ENCODE data around the gene PRDX1. TPM values are rescaled to one million over a fixed set of nuclear protein-coding genes. Genes with fewer than 3 reads are reported as not detected.

The PRDX1 gene
- total RNA-seq, 1 experiment from 2014 or later = 967 TPM

DNA sequence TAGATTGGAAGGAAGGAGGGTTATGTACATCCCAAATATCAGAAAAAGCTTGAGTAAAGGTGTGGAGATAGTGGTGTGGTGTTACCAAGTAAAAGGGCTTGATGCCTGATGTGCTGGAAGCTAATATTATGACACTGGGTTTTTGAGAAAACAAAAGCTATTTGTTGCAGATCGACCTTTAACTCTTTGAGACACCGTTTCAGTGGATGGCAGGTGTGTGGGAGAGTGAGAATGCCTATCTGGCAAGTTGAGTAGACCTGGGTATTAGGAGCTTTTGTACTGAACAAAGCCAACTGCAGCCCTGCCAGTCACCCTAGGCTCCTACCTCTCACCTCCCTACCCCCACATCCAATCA, 20.2 kb downstream of the PRDX1 start:
- DNase-seq = no peak
- Histone ChIP-seq H2AFZ (ENCODE audit: low read length) (no peak overlapping the region), H3K9me2 (replicated peaks; ENCODE audit: low read length) (no peaks in the 10 kb centered on the region), H3K4me1 (ENCODE audit: insufficient read depth, low read length) (peaks cover 16% of the 10 kb centered on the region), H3K27me3 (ENCODE audit: low read length) (no peaks in the 10 kb centered on the region), H4K20me1 (ENCODE audit: low read length) (no peaks in the 10 kb centered on the region), H3F3A (ENCODE audit: low read length, unreplicated experiment) (no peaks in the 10 kb centered on the region), H3K79me2 (ENCODE audit: low read length) (peaks cover 10% of the 10 kb centered on the region), H3K9ac (ENCODE audit: low read length) (no peak overlapping the region), H3K9me3 (ENCODE audit: low read length) (no peaks in the 10 kb centered on the region), H3K4me2 (ENCODE audit: low read length) (0 out of 2 replicates have a peak overlapping the region, but pooled peaks have one; percentile 99), H3K4me3 (ENCODE audit: low read length) (no peak overlapping the region), H3K36me3 (ENCODE audit: low read depth, low read length) (no peaks in the 10 kb centered on the region), H3K27ac (ENCODE audit: low read length) (no peak overlapping the region)
- no peak for ATAC-seq
- no TSS peak for BruUV-seq (replicated peaks)
- TF ChIP-seq EZH2 (IDR thresholded peaks at IDR 0.05; ENCODE audit: low read length, unreplicated experiment) (no peak), EZH2phosphoT487 (IDR thresholded peaks at IDR 0.05; ENCODE audit: borderline replicate concordance, low read length) (no peak)
- TF ChIP-seq, protein P1, sequence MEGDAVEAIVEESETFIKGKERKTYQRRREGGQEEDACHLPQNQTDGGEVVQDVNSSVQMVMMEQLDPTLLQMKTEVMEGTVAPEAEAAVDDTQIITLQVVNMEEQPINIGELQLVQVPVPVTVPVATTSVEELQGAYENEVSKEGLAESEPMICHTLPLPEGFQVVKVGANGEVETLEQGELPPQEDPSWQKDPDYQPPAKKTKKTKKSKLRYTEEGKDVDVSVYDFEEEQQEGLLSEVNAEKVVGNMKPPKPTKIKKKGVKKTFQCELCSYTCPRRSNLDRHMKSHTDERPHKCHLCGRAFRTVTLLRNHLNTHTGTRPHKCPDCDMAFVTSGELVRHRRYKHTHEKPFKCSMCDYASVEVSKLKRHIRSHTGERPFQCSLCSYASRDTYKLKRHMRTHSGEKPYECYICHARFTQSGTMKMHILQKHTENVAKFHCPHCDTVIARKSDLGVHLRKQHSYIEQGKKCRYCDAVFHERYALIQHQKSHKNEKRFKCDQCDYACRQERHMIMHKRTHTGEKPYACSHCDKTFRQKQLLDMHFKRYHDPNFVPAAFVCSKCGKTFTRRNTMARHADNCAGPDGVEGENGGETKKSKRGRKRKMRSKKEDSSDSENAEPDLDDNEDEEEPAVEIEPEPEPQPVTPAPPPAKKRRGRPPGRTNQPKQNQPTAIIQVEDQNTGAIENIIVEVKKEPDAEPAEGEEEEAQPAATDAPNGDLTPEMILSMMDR (conservative IDR thresholded peaks at IDR 0.05; ENCODE audit: low read depth, low read length) = no peak
- CTCF ChIA-PET = no interaction called here
- POLR2A ChIA-PET (ENCODE audit: unreplicated experiment) = interaction anchor here (0.6 kb wide), 1 partner anchor 121 kb away, joined by 4 read pairs; no protein-coding TSS in a partner anchor
- intact Hi-C loops (cut with micrococcal nuclease) = no loop called here

DNA sequence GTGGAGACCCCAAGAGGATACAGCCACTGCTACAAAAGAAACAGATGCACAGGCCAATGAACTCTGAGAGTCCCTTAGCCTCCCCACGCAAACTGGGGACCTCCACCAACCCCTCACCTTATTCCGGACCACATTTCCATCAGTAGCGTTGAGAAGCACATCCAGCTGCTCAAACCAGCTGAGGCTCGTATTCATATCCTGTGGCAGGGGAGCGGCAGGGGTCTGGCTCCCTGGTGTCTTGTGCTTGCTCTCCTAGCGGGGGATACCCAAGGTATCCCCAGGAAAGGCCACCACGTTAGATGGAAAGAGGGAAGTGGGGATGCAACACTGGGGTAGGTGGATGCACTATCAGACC, 22.3 kb downstream of the PRDX1 start:
- no peaks in the 10 kb centered on the region for H4K20me1 ChIP-seq (ENCODE audit: low read length)
- intact Hi-C loops (cut with micrococcal nuclease) = no loop called here
- H3K27ac ChIP-seq (ENCODE audit: low read length) = no peak overlapping the region
- peaks cover 10% of the 10 kb centered on the region for H3K79me2 ChIP-seq (ENCODE audit: low read length)
- ChIA-PET CTCF (no interaction called here), POLR2A (ENCODE audit: unreplicated experiment) (interaction anchor here (0.6 kb wide), 1 partner anchor 160 kb away, joined by 3 read pairs; the partner anchor contains the start of gene TOE1)
- no peaks in the 10 kb centered on the region for H3K9me2 ChIP-seq (replicated peaks; ENCODE audit: low read length)
- H3K36me3 ChIP-seq (ENCODE audit: low read depth, low read length) = no peaks in the 10 kb centered on the region
- no peaks in the 10 kb centered on the region for H3K27me3 ChIP-seq (ENCODE audit: low read length)
- H3K9me3 ChIP-seq (ENCODE audit: low read length) = no peaks in the 10 kb centered on the region
- H3K4me2 ChIP-seq (ENCODE audit: low read length) = peak overlapping the region; percentile 99
- TF ChIP-seq EZH2 (IDR thresholded peaks at IDR 0.05; ENCODE audit: low read length, unreplicated experiment) = no peak
- TF ChIP-seq, protein P1 (conservative IDR thresholded peaks at IDR 0.05; ENCODE audit: low read depth, low read length) = no peak
- TF ChIP-seq EZH2phosphoT487 (IDR thresholded peaks at IDR 0.05; ENCODE audit: borderline replicate concordance, low read length) = no peak
- TSS peak; percentile 73 for BruUV-seq (replicated peaks)
- DNase-seq = no peak
- peaks cover 16% of the 10 kb centered on the region for H3K4me1 ChIP-seq (ENCODE audit: insufficient read depth, low read length)
- H3K9ac ChIP-seq (ENCODE audit: low read length) = peak overlapping the region; percentile 64
- ATAC-seq = no peak
- H3K4me3 ChIP-seq (ENCODE audit: low read length) = peak overlapping the region; percentile 80
- H2AFZ ChIP-seq (ENCODE audit: low read length) = peak overlapping the region; percentile 87
- no peaks in the 10 kb centered on the region for H3F3A ChIP-seq (ENCODE audit: low read length, unreplicated experiment)

DNA sequence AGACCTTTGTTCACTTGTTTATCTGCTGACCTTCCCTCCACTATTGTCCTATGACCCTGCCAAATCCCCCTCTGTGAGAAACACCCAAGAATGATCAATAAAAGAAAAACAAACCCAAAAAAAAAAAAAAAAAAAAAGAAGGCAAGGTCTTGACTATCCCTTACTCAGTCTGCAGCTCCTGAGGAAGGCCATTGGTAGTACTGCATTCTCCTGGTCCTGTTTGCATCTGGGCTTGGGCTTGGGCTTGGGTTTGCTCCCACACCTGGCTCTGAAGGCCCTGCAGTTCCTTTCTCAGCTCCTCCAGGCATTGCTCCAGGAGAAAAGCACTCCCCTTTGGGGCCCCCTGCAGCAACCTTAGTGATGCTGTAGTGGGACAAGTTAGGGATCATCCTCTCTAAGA, 23.4 kb downstream of the PRDX1 start:
- no peak overlapping the region for H2AFZ ChIP-seq (ENCODE audit: low read length)
- CTCF ChIA-PET = no interaction called here
- POLR2A ChIA-PET (ENCODE audit: unreplicated experiment) = no interaction called here
- peaks cover 10% of the 10 kb centered on the region for H3K79me2 ChIP-seq (ENCODE audit: low read length)
- H3K9me2 ChIP-seq (replicated peaks; ENCODE audit: low read length) = no peaks in the 10 kb centered on the region
- H3K36me3 ChIP-seq (ENCODE audit: low read depth, low read length) = no peaks in the 10 kb centered on the region
- H4K20me1 ChIP-seq (ENCODE audit: low read length) = no peaks in the 10 kb centered on the region
- H3K27ac ChIP-seq (ENCODE audit: low read length) = no peak overlapping the region
- H3K4me2 ChIP-seq (ENCODE audit: low read length) = 0 out of 2 replicates have a peak overlapping the region, but pooled peaks have one; percentile 99
- H3K4me1 ChIP-seq (ENCODE audit: insufficient read depth, low read length) = peaks cover 16% of the 10 kb centered on the region
- TF ChIP-seq, protein P1 (conservative IDR thresholded peaks at IDR 0.05; ENCODE audit: low read depth, low read length) = no peak
- TF ChIP-seq EZH2phosphoT487 (IDR thresholded peaks at IDR 0.05; ENCODE audit: borderline replicate concordance, low read length) (no peak), EZH2 (IDR thresholded peaks at IDR 0.05; ENCODE audit: low read length, unreplicated experiment) (no peak)
- intact Hi-C loops (cut with micrococcal nuclease) = no loop called here
- H3K27me3 ChIP-seq (ENCODE audit: low read length) = no peaks in the 10 kb centered on the region
- H3K9ac ChIP-seq (ENCODE audit: low read length) = no peak overlapping the region
- ATAC-seq = no peak
- no peaks in the 10 kb centered on the region for H3K9me3 ChIP-seq (ENCODE audit: low read length)
- no peaks in the 10 kb centered on the region for H3F3A ChIP-seq (ENCODE audit: low read length, unreplicated experiment)
- no TSS peak for BruUV-seq (replicated peaks)
- no peak for DNase-seq
- H3K4me3 ChIP-seq (ENCODE audit: low read length) = no peak overlapping the region
